Brain pericyte (primary cell): Measurements from ENCODE around the gene CKMT2.

ENCODE experiments used
- DNase-seq: peaks from one replicate; pipeline ENCODE4 v3.0.0-alpha.2; 2012; ENCODE audit warnings: low read depth, low spot score

CKMT2 gene

DNA sequence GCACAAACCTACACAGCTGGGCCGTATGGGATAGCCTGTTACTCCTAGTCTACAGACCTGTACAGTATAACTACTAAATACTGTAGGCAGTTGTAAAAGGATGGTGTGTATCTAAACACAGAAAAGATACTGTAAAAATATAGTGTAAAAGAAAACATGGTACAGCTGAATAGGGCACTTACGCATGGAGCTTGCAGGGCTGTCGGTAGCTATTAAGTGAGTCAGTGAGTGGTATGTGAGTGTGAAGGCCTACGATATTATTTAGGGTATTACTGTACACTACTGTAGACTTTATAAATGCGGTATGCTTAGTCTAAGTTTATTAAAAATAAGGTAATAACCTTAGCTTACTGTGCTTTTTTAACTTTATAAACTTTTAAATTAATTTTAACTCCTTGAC, 69.5 kb downstream of the CKMT2 start:
- DNase-seq: no peak

DNA sequence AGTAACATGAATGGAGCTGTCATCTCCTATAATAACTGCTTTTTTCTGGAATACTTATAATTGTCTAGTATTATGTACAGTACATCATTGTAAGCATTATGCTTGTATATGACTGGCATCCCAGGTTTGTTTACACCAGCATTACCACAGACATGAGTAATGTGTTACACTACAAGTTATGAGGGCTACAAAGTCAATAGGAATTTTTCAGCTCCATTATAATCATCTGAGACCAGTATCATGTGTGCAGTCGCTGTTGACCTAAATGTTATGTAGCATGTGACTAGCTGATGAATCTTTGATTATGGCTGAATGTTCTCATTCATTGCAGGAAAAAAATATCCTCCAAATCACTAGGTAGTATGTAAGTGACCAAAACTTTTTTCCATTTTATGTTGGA, 70.4 kb downstream of the CKMT2 start:
- DNase-seq: no peak

DNA sequence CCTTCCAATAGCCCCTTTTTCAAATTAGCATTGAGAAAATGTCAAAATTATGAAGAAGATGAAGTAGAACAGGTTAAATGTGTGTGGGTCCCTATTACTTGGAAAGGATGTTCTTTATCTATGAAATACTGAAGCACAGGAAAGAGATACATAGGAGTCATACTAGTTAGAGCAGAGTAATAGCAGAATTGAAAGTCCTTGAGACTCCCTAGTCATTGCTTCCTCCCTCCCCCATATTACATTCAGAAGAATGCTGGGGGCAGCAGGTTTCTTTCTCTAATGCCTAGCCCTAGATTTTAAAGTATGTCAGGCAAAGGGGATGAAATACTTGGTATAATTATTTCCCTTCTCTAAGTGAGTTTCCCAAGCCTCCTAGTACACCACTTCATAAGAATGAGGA, 72.7 kb downstream of the CKMT2 start:
- DNase-seq: no peak

DNA sequence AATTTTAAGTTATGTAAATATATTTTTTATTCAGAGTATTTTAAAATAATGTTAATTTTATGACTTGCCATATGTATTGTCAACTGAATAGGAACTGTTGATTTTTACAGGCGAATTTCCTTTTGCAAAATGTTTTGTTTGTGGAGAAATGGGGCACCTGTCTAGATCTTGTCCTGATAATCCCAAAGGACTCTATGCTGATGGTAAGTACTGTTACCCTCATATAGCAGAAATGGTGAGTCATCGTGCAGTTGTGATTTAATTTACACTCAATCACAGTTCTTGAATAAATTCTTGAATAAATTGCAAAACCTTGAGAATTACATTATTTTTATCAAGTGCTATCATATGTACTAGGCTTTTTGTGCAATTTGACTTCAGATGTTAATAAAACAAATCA, 75.7 kb downstream of the CKMT2 start:
- no peak for DNase-seq

DNA sequence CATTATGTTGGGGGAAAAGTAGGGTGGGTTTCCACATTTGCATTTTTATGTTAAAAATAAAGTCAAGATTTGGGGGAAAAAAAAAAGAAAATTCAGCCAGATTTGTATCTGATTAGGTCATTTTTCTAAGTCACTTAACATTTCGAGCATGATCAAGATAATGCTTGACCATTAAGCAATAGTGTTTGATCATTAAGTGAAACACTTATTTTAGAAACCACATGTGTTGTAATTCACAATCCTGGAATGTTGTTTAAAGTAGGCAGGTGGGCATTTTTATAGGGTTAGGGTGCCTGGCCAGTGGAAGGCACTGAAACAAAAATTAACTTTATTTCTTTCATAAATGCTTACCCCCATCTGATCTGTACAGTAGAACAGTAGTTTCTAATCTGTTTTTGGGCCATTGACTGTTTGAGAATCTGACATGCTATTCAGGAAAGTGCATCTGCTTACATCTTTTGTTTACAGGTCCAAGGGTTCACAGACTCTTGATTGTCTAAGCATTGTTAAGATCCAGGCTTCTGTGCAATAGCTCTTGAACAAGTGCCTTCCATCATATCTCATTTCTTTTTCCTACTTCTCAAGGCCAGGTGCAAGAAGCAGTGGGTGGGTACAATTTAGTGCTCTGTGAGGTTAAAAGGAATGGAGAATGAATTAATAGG, 77.4 kb downstream of the CKMT2 start:
- no peak for DNase-seq

DNA sequence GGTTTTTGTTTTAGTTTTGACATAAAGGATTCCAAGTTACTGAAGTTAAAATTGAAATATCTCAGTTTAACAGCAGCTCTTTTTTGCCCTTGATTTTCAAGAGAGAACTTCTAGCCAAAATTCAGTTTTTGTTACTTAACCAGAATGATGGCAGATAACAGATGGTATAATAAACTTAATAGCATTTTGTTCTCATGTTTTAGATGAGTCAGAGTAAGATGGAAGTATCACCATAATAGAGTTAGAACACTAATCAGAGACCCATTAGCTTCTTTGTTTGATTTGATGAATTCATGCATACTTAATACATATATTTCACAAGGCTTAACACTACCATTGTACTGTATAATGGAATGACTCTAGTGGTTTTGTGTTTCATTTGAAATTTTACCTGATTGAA, 80.2 kb downstream of the CKMT2 start:
- no peak for DNase-seq

DNA sequence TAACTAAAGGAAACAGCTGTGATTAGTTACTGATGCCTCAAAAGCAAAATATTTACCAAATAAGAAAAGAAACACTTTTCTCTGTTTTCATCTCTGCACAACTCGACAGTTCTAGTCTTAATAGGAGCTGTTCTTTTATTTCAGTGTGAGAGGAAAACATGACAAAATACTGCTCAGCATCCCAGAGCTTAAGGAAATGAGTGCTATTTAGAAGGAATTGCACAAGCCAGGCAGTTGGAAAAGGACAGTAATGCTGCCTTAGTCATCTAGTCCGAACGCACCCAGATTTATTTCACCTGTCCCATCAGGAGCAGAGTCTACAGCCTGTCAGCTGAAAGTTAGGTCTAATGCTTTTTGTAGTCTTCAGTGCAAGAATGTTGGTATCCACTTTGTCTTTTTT, 80.6 kb downstream of the CKMT2 start:
- no peak for DNase-seq

DNA sequence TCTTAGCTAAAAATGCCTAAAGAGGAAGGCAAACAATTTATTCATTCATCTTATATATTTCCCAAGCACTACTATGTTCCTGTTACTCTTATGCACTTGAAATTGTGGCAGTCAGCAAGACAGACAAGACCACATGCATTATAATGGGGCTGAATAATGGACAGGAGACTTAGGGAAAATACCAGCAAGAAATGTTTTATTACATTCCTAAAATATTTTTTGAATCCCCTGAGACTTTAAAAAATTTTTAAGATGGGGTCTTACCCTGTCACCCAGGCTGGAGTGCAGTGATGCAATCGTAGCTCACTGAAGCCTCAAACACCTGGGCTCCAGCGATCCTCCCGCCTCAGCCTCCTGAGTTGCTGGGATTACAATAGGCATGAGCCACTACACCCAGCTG, 81.5 kb downstream of the CKMT2 start:
- DNase-seq: no peak

DNA sequence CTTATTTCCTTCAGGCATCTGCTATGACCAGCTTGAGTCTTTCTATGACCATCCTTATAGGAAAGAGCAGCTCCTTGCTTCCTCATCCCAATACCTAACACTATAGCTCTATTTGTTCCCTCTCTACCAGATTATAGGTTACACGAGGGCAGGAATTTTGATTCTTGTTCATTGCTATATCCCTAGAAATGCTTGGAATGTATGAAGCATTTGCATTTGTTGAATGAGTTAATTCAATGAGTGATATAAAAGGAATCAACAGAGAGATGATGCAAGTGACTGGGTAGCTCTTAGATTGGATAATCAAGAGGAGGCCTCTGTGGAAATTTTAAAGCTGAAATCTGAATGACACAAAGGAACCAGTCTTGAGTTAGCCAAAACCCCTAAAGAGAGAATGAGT, 82.2 kb downstream of the CKMT2 start:
- no peak for DNase-seq

DNA sequence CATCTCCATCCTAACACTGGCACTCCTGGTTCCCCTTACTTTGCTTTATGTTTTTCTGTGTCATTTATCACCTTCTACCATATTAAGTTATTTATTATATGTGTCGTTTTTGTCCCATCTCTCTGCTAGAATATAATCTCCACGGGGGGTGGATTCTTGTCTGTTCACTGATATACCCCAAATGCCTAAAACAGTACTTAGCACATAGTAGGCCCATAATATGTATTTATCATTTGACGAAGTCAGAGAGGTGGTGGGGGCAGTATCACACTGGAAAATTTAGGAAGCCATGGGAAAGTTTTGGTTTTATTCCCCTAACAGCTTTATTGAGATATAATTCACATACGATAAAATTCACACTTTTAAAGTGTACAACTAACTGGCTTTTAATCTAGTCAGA, 82.7 kb downstream of the CKMT2 start:
- no peak for DNase-seq
